BLaER1 treated with 17β-estradiol and CSF1 and Interleukin-3, amounts not matched to agents 10 nM and 100 nM (cell line): ENCODE results near the gene PTTG1IP.
"Not testable (repeated sequence)": the region's sequence is repeated elsewhere in the genome, so short reads cannot be mapped to it uniquely, and the experiment has no call there.

Experiments
- H3K27ac ChIP-seq, 11 experiments: shearing (Covaris generic); formaldehyde crosslinking; 2 replicates each; pipeline ENCODE4 v1.8.1; 2022
- H3K27me3 ChIP-seq, 11 experiments: shearing (Covaris generic); formaldehyde crosslinking; 2 replicates each; pipeline ENCODE4 v1.8.1; 2022
- H3K36me3 ChIP-seq, 11 experiments: shearing (Covaris generic); formaldehyde crosslinking; 2 replicates each; pipeline ENCODE4 v1.8.1; 2022
- H3K4me1 ChIP-seq, 10 experiments: shearing (Covaris generic); formaldehyde crosslinking; 2 replicates each; pipeline ENCODE4 v1.8.1; 2022
- H3K4me2 ChIP-seq, 11 experiments: shearing (Covaris generic); formaldehyde crosslinking; 2 replicates each; pipeline ENCODE4 v1.8.1; 2022
- H3K4me3 ChIP-seq, 10 experiments: shearing (Covaris generic); formaldehyde crosslinking; 2 replicates each; pipeline ENCODE4 v1.8.1; 2022
- H3K9ac ChIP-seq, 11 experiments: shearing (Covaris generic); formaldehyde crosslinking; 2 replicates each; pipeline ENCODE4 v1.8.1; 2022
- H3K9me3 ChIP-seq, 11 experiments: shearing (Covaris generic); formaldehyde crosslinking; replicated peaks in 1 of 11; 2 replicates each; pipeline ENCODE4 v1.8.1; 2022
- H4K20me1 ChIP-seq, 11 experiments: shearing (Covaris generic); formaldehyde crosslinking; 2 replicates each; pipeline ENCODE4 v1.8.1; 2022
- Cebpa-rat ChIP-seq, 11 experiments: shearing (Covaris generic); IDR thresholded peaks; 2 replicates each; pipeline ENCODE4 v1.8.1; 2022

The PTTG1IP gene

GRCh38 chr21:44887126-44887806, 13.8 kb upstream of the PTTG1IP start:
- Histone ChIP-seq H3K9ac (peak overlapping the region in 2 of 11 experiments; percentile 2 to 33; a peak in 3 of 22 replicates), H3K36me3 (peaks cover 0 to 75% (median 69%) of the 10 kb centered on the region in 11 experiments; a peak in 21 of 22 replicates)
- no peak for TF ChIP-seq Cebpa-rat (IDR thresholded peaks at IDR 0.05)

DNA sequence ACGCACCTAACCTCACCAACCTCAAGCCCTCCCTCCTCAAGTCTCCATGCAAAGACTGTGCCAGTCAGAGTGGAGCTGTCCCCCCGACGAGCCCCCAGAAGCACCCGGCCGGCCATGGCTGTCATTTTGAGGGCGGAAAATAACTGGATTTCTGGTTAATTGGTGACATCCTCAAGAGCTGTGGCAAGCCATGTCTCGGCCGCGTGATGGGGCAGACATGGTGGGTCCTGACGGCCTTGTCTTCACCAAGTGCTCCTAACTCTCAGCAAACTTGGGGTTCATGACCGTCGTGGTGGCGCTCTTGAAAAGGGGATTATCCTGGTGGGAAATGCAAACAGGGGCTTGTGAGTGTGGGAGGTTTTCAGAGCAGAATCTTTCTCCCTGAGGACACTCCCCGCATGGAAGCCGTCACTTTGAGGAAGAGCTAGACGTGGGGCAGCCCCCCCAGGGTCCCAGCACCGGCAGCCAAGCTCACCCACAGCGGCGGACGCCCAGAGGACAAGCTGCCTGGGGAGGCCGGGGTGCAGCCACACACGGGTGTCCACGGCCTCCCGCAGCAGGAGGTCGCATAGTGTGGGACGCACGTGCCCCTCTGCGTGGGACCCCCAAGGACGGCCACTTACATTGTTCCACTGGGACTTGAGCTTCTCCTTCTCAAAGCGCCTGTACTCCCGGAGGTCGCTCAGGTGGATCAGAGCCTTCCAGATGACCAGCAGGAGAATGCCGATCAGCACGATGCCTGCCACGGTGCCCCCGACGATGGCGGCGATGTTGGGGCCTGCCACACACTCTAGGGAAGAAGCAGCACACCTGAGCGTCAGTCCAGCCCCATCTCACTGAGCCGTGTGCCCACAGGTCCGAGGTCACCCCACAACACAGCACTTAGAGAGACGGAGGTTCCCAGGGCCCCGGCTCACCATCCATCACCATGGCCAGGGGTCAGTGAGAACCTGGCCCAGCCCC, 12.9 kb upstream of the PTTG1IP start:
- no peak overlapping the region for H3K9ac ChIP-seq
- peaks cover 0 to 54% (median 8%) of the 10 kb centered on the region in 11 experiments; a peak in 13 of 22 replicates for H4K20me1 ChIP-seq
- peak overlapping the region in 2 of 11 experiments; percentile 2 to 18; a peak in 5 of 22 replicates for H3K27ac ChIP-seq
- TF ChIP-seq Cebpa-rat (IDR thresholded peaks at IDR 0.05) = no peak
- H3K27me3 ChIP-seq = peaks cover 0 to 9% (median 0%) of the 10 kb centered on the region in 11 experiments; a peak in 1 of 22 replicates
- peak overlapping the region in 3 of 11 experiments; percentile 17 to 70 (median 21); a peak in 4 of 22 replicates for H3K4me2 ChIP-seq
- H3K4me3 ChIP-seq = no peak overlapping the region
- peaks cover 43 to 80% (median 70%) of the 10 kb centered on the region in 10 experiments for H3K4me1 ChIP-seq
- H3K36me3 ChIP-seq = peaks cover 0 to 66% (median 61%) of the 10 kb centered on the region in 11 experiments; a peak in 21 of 22 replicates
- H3K9me3 ChIP-seq = no peaks in the 10 kb centered on the region

More at GRCh38 chr21:44887126-44887806, 13.8 kb upstream of the PTTG1IP start:
- Histone ChIP-seq H4K20me1 (peaks cover 0 to 62% (median 8%) of the 10 kb centered on the region in 11 experiments; a peak in 13 of 22 replicates), H3K9me3 (no peaks in the 10 kb centered on the region), H3K4me1 (peaks cover 43 to 80% (median 70%) of the 10 kb centered on the region in 10 experiments), H3K4me2 (peak overlapping the region in 8 of 11 experiments; percentile 17 to 81 (median 70); a peak in 12 of 22 replicates), H3K4me3 (no peak overlapping the region), H3K27ac (peak overlapping the region in 2 of 11 experiments; percentile 18 to 41; a peak in 4 of 22 replicates), H3K27me3 (peaks cover 0 to 9% (median 0%) of the 10 kb centered on the region in 11 experiments; a peak in 2 of 22 replicates)

DNA sequence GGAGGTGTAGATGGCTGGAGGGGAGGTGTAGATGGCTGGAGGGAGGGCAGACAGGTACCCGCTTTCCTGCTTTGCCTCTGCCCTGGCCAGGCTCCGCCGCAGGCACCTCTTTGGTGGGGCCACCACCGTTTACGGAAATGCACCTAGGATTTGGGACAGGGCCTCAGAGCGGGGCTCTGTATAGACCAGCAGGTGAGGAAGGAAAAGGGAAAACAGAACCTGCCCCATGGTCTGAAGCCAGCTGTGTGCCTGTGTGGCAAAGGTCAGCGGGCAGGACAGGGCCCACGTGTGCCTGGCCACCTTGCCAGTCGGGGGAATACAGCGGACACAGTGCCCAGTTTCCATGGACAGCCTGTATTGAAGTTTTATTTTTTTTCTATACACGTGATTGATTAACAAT, 12.1 kb upstream of the PTTG1IP start:
- Histone ChIP-seq H3K36me3 (peaks cover 0 to 59% (median 53%) of the 10 kb centered on the region in 11 experiments; a peak in 21 of 22 replicates), H3K4me3 (no peak overlapping the region), H4K20me1 (peaks cover 0 to 46% (median 5%) of the 10 kb centered on the region in 11 experiments; a peak in 11 of 22 replicates), H3K4me2 (no peak overlapping the region), H3K4me1 (peaks cover 40 to 77% (median 68%) of the 10 kb centered on the region in 10 experiments), H3K27ac (no peak overlapping the region), H3K9ac (no peak overlapping the region), H3K9me3 (no peaks in the 10 kb centered on the region), H3K27me3 (peaks cover 0 to 9% (median 0%) of the 10 kb centered on the region in 11 experiments; a peak in 1 of 22 replicates)
- TF ChIP-seq Cebpa-rat (IDR thresholded peaks at IDR 0.05) = no peak

DNA sequence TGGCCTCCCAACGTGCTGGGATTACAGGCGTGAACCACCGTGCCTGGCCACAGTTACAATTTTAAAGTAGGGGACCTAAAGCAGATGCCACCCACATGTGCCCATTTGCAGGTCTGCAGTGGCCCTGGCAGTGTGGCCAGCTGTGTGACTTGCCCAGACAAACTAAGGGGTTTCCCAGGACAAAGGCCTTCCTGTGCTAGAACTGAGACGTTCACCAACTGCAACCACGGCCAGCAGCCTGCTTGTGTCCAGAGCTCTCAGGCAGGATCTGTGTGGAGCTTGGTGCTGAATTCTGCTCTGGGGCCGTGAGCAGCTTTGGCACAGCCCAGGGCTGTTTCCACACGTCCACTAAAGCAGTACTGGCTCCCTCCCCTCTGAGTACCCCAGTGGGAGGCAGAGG, 10.6 kb upstream of the PTTG1IP start:
- peak overlapping the region; percentile 85 to 98 (median 95) for H3K4me2 ChIP-seq
- peak overlapping the region; percentile 74 to 99 (median 97); a peak in 21 of 22 replicates for H3K27ac ChIP-seq
- peaks cover 0 to 9% (median 0%) of the 10 kb centered on the region in 11 experiments; a peak in 1 of 22 replicates for H3K27me3 ChIP-seq
- TF ChIP-seq Cebpa-rat (IDR thresholded peaks at IDR 0.05) = no peak
- H4K20me1 ChIP-seq = peaks cover 0 to 31% (median 0%) of the 10 kb centered on the region in 11 experiments; a peak in 5 of 22 replicates
- H3K9me3 ChIP-seq = no peaks in the 10 kb centered on the region
- H3K9ac ChIP-seq = peak overlapping the region; percentile 10 to 98 (median 85); a peak in 16 of 22 replicates
- H3K36me3 ChIP-seq = peaks cover 0 to 43% (median 38%) of the 10 kb centered on the region in 11 experiments; a peak in 21 of 22 replicates
- H3K4me1 ChIP-seq = peaks cover 53 to 77% (median 69%) of the 10 kb centered on the region in 10 experiments
- H3K4me3 ChIP-seq = no peak overlapping the region

GRCh38 chr21:44883250-44883649, 9.8 kb upstream of the PTTG1IP start:
- peak overlapping the region; percentile 74 to 99 (median 97); a peak in 21 of 22 replicates for H3K27ac ChIP-seq
- peaks cover 0 to 22% (median 0%) of the 10 kb centered on the region in 11 experiments; a peak in 3 of 22 replicates for H4K20me1 ChIP-seq
- peaks cover 0 to 9% (median 0%) of the 10 kb centered on the region in 11 experiments; a peak in 1 of 22 replicates for H3K27me3 ChIP-seq
- peaks cover 0 to 35% (median 29%) of the 10 kb centered on the region in 11 experiments; a peak in 21 of 22 replicates for H3K36me3 ChIP-seq
- H3K4me2 ChIP-seq = peak overlapping the region; percentile 85 to 98 (median 95)
- no peaks in the 10 kb centered on the region for H3K9me3 ChIP-seq
- no peak; a peak in 3 of 22 replicates for TF ChIP-seq Cebpa-rat (IDR thresholded peaks at IDR 0.05)
- H3K4me3 ChIP-seq = peak overlapping the region in 3 of 10 experiments; percentile 4 to 30 (median 10); a peak in 3 of 20 replicates
- peaks cover 58 to 77% (median 69%) of the 10 kb centered on the region in 10 experiments for H3K4me1 ChIP-seq
- peak overlapping the region; percentile 6 to 98 (median 86); a peak in 19 of 22 replicates for H3K9ac ChIP-seq

DNA sequence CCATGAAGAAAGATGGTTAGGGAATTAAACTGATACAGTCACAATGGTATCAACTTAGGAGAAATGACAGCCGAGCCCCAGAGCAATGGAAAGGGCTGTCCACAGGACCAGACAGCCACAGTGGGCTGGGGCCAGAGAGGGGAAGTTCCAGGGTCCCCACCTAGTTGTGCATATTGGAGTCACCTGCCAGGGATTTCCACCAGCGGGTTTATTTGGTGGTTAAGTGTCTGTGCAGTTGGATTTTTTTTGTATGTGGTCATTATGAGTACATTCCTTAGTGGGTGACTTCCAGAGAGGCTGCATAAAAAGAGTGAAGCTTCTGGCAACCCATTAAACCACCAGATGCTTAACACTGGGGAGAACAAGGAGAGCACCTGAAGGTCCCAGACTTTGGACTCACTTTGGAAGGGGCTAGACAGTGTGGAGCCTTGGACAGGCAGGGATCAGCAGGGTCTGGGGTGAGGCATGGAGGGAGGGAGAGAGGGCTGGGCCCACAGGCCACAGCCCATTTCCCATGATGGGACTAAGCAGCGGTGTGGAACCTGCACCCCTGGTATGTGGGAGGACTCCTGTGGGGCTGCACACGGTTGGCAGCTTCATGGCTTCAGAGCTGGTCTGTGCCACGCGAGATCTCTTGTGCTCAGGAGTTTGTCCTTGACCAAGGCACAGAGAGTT, 7.8 kb upstream of the PTTG1IP start:
- H3K9me3 ChIP-seq = no peaks in the 10 kb centered on the region
- peaks cover 0 to 2% (median 0%) of the 10 kb centered on the region in 11 experiments; a peak in 1 of 22 replicates for H3K27me3 ChIP-seq
- peak overlapping the region; percentile 65 to 98 (median 86); a peak in 21 of 22 replicates for H3K9ac ChIP-seq
- H3K4me1 ChIP-seq = peaks cover 72 to 80% (median 79%) of the 10 kb centered on the region in 10 experiments
- 0 out of 22 replicates have a peak, but pooled peaks cover 0 to 3% (median 0%) of the 10 kb centered on the region in 11 experiments for H4K20me1 ChIP-seq
- H3K4me3 ChIP-seq = peak overlapping the region in 8 of 10 experiments; percentile 14 to 60 (median 37); a peak in 14 of 20 replicates
- peak overlapping the region; percentile 74 to 99 (median 97) for H3K27ac ChIP-seq
- peaks cover 0 to 16% (median 10%) of the 10 kb centered on the region in 11 experiments; a peak in 21 of 22 replicates for H3K36me3 ChIP-seq
- peak in 2 of 11 experiments; percentile 0 to 9; a peak in 2 of 22 replicates for TF ChIP-seq Cebpa-rat (IDR thresholded peaks at IDR 0.05)
- peak overlapping the region; percentile 85 to 98 (median 95) for H3K4me2 ChIP-seq

DNA sequence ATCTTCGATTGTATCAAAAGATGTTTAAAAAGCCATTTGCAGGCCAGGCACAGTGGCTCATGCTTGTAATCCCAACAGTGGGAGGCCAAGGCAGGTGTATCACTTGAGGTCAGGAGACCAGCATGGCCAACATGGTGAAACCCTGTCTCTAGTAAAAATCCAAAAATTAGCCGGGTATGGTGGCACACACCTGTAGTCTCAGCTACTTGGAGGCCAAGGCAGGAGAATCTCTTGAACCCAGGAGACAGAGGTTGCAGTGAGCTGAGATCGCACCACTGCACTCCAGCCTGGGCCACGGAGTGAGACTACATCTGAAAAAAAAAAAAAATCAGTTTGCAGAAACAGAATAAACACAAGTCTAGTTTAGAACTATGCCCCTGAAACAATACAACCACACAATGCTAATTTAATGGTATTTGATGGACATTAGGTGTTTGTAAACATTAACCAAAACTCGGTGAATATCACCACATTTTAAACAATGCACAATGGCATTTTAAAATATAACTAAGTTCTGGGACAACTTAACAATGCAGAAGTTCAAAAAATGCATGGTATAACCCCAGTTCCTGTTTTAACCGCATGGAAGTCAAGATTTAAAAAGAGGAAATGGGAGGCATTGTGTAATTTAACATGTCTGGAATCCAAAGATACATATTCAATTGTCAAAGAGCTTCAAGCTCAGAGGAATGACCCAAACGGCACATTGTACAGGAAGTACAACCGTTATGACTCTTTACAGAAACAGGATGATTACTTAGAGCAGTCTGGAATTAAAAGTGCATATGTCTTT, 7.1 kb upstream of the PTTG1IP start:
- Histone ChIP-seq H3K4me3 (peak overlapping the region in 9 of 10 experiments; percentile 14 to 60 (median 40); a peak in 14 of 20 replicates), H3K9ac (peak overlapping the region; percentile 71 to 98 (median 86)), H3K4me1 (peaks cover 80 to 88% (median 86%) of the 10 kb centered on the region in 10 experiments), H3K4me2 (peak overlapping the region; percentile 85 to 98 (median 95)), H3K27me3 (no peaks in the 10 kb centered on the region; a peak in 1 of 22 replicates), H4K20me1 (no peaks in the 10 kb centered on the region), H3K9me3 (no peaks in the 10 kb centered on the region), H3K36me3 (peaks cover 0 to 8% (median 3%) of the 10 kb centered on the region in 11 experiments; a peak in 16 of 22 replicates), H3K27ac (peak overlapping the region; percentile 87 to 99 (median 97))
- TF ChIP-seq Cebpa-rat (IDR thresholded peaks at IDR 0.05) = peak in 8 of 11 experiments; percentile 17 to 92 (median 52); a peak in 12 of 22 replicates

DNA sequence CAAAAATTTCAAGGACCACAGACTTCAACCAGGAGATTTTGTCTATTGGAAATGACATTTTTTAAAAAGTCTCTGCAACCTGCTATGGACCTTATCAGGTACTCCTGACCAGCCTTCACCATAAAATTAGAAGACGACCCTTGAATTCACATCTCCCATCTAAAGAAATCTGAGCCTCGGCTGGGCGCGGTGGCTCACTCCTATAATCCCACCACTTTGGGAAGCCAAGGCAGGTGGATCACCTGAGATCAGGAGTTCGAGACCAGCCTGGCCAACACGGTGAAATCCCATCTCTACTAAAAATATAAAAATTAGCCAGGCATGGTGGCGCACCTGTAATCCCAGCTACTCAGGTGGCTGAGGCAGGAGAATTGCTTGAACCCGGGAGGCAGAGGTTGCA, 5.7 kb upstream of the PTTG1IP start:
- Histone ChIP-seq H3K9ac (peak overlapping the region in 9 of 11 experiments; percentile 71 to 98 (median 87); a peak in 16 of 22 replicates), H3K4me2 (peak overlapping the region; percentile 85 to 98 (median 92)), H3K4me1 (peaks cover 85 to 97% (median 92%) of the 10 kb centered on the region in 10 experiments), H3K4me3 (peak overlapping the region in 3 of 10 experiments; percentile 2 to 50 (median 4); a peak in 2 of 20 replicates), H3K27ac (peak overlapping the region; percentile 87 to 99 (median 97))
- not testable (repeated sequence) for H3K9me3 ChIP-seq, H3K36me3 ChIP-seq, H4K20me1 ChIP-seq, H3K27me3 ChIP-seq
